Nephron (organoid): Measurements from ENCODE around the gene TXNDC11.

Experiments used
- H3K27ac Mint-ChIP-seq, 3 experiments: 2 replicates each; pipeline ENCODE4 v1.8.0; 2020; ENCODE audit warnings: mixed read lengths in 3 of 3, mild to moderate bottlenecking in 2 of 3, moderate library complexity in 1 of 3
- H3K27me3 Mint-ChIP-seq: 2 replicates; pipeline ENCODE4 v1.8.0; 2021; ENCODE audit warnings: low read depth, mild to moderate bottlenecking, moderate library complexity, mixed read lengths
- H3K36me3 Mint-ChIP-seq: 2 replicates; pipeline ENCODE4 v1.8.0; 2020; ENCODE audit warnings: low read depth, mixed read lengths
- H3K4me1 Mint-ChIP-seq: 2 replicates; pipeline ENCODE4 v1.8.0; 2020; ENCODE audit warnings: mixed read lengths
- H3K4me3 Mint-ChIP-seq, 3 experiments: 2 replicates each; pipeline ENCODE4 v1.8.0; 2020; ENCODE audit warnings: mild to moderate bottlenecking in 3 of 3, mixed read lengths in 3 of 3, moderate library complexity in 2 of 3
- H3K9me3 Mint-ChIP-seq: 2 replicates; pipeline ENCODE4 v1.8.0; 2020; ENCODE audit warnings: mixed read lengths
- CTCF ChIP-seq, 3 experiments: fragments of 200-600 bp; sonication (generic); IDR thresholded peaks; one replicate each; pipeline ENCODE4 v1.5.0; 2021; ENCODE audit warnings: antibody characterized with exemption in 3 of 3; ENCODE audit not compliant: unreplicated experiment in 3 of 3

Gene TXNDC11

GRCh38 chr16:11756248-11756647 lies 13.6 kb upstream of the TXNDC11 start:
- Mint-ChIP-seq H3K27ac (peak overlapping the region; percentile 5 to 73 (median 23)), H3K4me3 (no peak overlapping the region), H3K9me3 (no peaks in the 10 kb centered on the region), H3K36me3 (peaks cover 74% of the 10 kb centered on the region), H3K4me1 (peaks cover 37% of the 10 kb centered on the region), H3K27me3 (no peaks in the 10 kb centered on the region)
- no peak for TF ChIP-seq CTCF (IDR thresholded peaks at IDR 0.05; ENCODE audit: unreplicated experiment in 3 of 3)

GRCh38 chr16:11755022-11755760 lies 12.5 kb upstream of the TXNDC11 start:
- Mint-ChIP-seq H3K4me1 (peaks cover 37% of the 10 kb centered on the region), H3K9me3 (no peaks in the 10 kb centered on the region), H3K27me3 (no peaks in the 10 kb centered on the region), H3K36me3 (peaks cover 72% of the 10 kb centered on the region), H3K27ac (peak overlapping the region; percentile 77 to 93 (median 88)), H3K4me3 (peak overlapping the region in 1 of 3 experiments; percentile 22)
- no peak for TF ChIP-seq CTCF (IDR thresholded peaks at IDR 0.05; ENCODE audit: unreplicated experiment in 3 of 3)

GRCh38 chr16:11752856-11753255 lies 10.2 kb upstream of the TXNDC11 start:
- H3K4me1 Mint-ChIP-seq: peaks cover 24% of the 10 kb centered on the region
- H3K9me3 Mint-ChIP-seq: no peaks in the 10 kb centered on the region
- no peaks in the 10 kb centered on the region for H3K27me3 Mint-ChIP-seq
- no peak overlapping the region for H3K4me3 Mint-ChIP-seq
- H3K27ac Mint-ChIP-seq: peak overlapping the region in 2 of 3 experiments; percentile 6 to 27
- peaks cover 71% of the 10 kb centered on the region for H3K36me3 Mint-ChIP-seq
- no peak for TF ChIP-seq CTCF (IDR thresholded peaks at IDR 0.05; ENCODE audit: unreplicated experiment in 3 of 3)

- H3K4me1 Mint-ChIP-seq: peaks cover 11% of the 10 kb centered on the region
- H3K27ac Mint-ChIP-seq: peak overlapping the region in 2 of 3 experiments; percentile 19 to 72
- H3K27me3 Mint-ChIP-seq: no peaks in the 10 kb centered on the region
- H3K4me3 Mint-ChIP-seq: no peak overlapping the region
- TF ChIP-seq CTCF (IDR thresholded peaks at IDR 0.05; ENCODE audit: unreplicated experiment in 3 of 3): no peak
- peaks cover 45% of the 10 kb centered on the region for H3K36me3 Mint-ChIP-seq
- no peaks in the 10 kb centered on the region for H3K9me3 Mint-ChIP-seq
These were observed 7.4 kb upstream of the TXNDC11 start for GRCh38 chr16:11750056-11750455.

GRCh38 chr16:11748404-11749254 lies 6.0 kb upstream of the TXNDC11 start:
- Mint-ChIP-seq H3K9me3 (no peaks in the 10 kb centered on the region), H3K36me3 (peaks cover 39% of the 10 kb centered on the region), H3K27me3 (no peaks in the 10 kb centered on the region), H3K4me3 (peak overlapping the region in 2 of 3 experiments; percentile 4 to 38), H3K27ac (peak overlapping the region; percentile 90 to 94 (median 91)), H3K4me1 (peaks cover 19% of the 10 kb centered on the region)
- no peak for TF ChIP-seq CTCF (IDR thresholded peaks at IDR 0.05; ENCODE audit: unreplicated experiment in 3 of 3)
